Activated CD4-positive, alpha-beta memory T cell treated with anti-CD3 and anti-CD28 coated beads, Interleukin-2, amount 10 ng/mL, durations not matched to agents 7 days and 5 days (primary cell): ENCODE measurements around the gene ZNF414. TPM values are rescaled to one million over a fixed set of nuclear protein-coding genes. Genes with fewer than 3 reads are reported as not detected.
A peak's percentile ranks its signal among the peaks of the same experiment; 100 is the strongest.

ENCODE experiments used
- CTCF ChIA-PET: fragments of 350-600 bp; sonication (Branson Sonifier 250); formaldehyde crosslinking; loops from one replicate; lab custom pipeline; 2021; ENCODE audit warnings: antibody characterized with exemption, inconsistent platforms; lab: Charles Lee
- POLR2A ChIA-PET: fragments of 350-600 bp; sonication (Branson Sonifier 250); formaldehyde crosslinking; loops from one replicate; lab custom pipeline; 2021; ENCODE audit warnings: antibody characterized with exemption; lab: Charles Lee
- DNase-seq: peaks from one replicate; pipeline ENCODE4 v3.0.0-alpha.2; 2020
- H3K27ac Mint-ChIP-seq: one replicate; pipeline ENCODE4 v1.8.0; 2021; ENCODE audit warnings: mild to moderate bottlenecking, mixed read lengths
- H3K27me3 Mint-ChIP-seq: one replicate; pipeline ENCODE4 v1.8.0; 2021; ENCODE audit warnings: mixed read lengths
- H3K36me3 Mint-ChIP-seq: one replicate; pipeline ENCODE4 v1.8.0; 2021; ENCODE audit warnings: low read depth, mixed read lengths
- H3K4me1 Mint-ChIP-seq: one replicate; pipeline ENCODE4 v1.8.0; 2021; ENCODE audit warnings: mixed read lengths
- H3K4me3 Mint-ChIP-seq: one replicate; pipeline ENCODE4 v1.8.0; 2021; ENCODE audit warnings: mild to moderate bottlenecking, mixed read lengths
- H3K9me3 Mint-ChIP-seq: one replicate; pipeline ENCODE4 v1.8.0; 2021; ENCODE audit warnings: mixed read lengths
- total RNA-seq, 2 experiments: library from RNA; stranded (reverse); gene quantifications; one replicate each; pipeline ENCODE4 v1.2.3, GENCODE V29; 2021

The ZNF414 gene
- total RNA-seq, 2 experiments from 2014 or later, result 29.7 to 33.3 TPM

DNA sequence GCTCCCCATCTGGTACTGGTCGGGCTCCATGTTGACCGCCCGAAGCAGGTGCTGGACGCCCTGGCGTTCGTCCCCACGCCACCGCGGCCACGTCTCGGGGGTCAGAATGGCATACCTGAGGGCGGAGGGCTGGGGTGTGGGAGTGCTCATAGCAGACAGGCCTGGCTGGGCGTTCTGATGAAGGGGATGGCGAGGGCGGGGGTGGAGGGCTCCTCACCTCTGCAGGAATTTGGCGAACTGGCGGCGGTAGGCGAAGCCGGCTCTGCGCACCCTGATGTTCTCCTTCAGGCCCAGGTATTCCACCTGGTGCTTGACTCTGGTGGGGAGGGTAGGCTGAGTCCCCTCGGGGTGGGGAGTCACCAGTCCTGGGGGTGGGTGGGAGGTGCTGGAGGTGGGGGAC, 22.3 kb upstream of the ZNF414 start:
- Mint-ChIP-seq H3K27me3 (no peaks in the 10 kb centered on the region), H3K36me3 (peaks cover 67% of the 10 kb centered on the region), H3K4me1 (no peaks in the 10 kb centered on the region), H3K4me3 (no peak overlapping the region), H3K9me3 (no peaks in the 10 kb centered on the region), H3K27ac (no peak overlapping the region)
- no peak for DNase-seq
- ChIA-PET CTCF (no interaction called here), POLR2A (no interaction called here)

DNA sequence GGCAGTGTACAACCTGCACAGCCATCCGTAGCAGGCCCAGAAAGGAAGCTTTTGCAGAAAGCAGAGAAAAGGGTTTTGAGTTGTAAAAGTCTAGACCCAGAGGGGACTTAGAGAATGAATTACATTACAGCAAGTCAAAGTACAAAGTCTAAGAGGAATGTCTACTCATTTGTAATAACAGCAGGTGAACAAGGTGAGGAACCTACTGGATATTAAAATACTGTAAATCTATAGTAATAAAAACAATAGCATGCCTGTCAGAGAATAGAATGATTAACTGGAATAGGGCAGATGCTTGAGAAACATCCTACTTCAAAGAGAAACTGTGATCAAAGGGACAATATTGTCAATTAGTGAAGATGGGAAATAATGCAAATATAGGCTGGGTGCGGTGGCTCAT, 18.3 kb upstream of the ZNF414 start:
- ChIA-PET CTCF (no interaction called here), POLR2A (no interaction called here)
- Mint-ChIP-seq H3K4me3 (no peak overlapping the region), H3K27me3 (no peaks in the 10 kb centered on the region), H3K36me3 (peaks cover 81% of the 10 kb centered on the region), H3K4me1 (peaks cover 2% of the 10 kb centered on the region), H3K27ac (no peak overlapping the region), H3K9me3 (no peaks in the 10 kb centered on the region)
- no peak for DNase-seq

- Mint-ChIP-seq H3K4me1 (peaks cover 2% of the 10 kb centered on the region), H3K36me3 (peaks cover 80% of the 10 kb centered on the region), H3K9me3 (no peaks in the 10 kb centered on the region), H3K4me3 (no peak overlapping the region), H3K27me3 (no peaks in the 10 kb centered on the region), H3K27ac (peak overlapping the region; percentile 31)
- no peak for DNase-seq
- CTCF ChIA-PET, result no interaction called here
- POLR2A ChIA-PET, result interaction anchor here (0.9 to 1.5 kb wide), 5 partner anchors 12 to 46 kb away, joined by 3 to 4 read pairs (median 4); partner anchors contain the start of gene MYO1F
Observed at GRCh38 chr19:8531470-8531869, 17.5 kb upstream of the ZNF414 start.

GRCh38 chr19:8530061-8530679, 16.2 kb upstream of the ZNF414 start:
- DNase-seq, result no peak
- H3K36me3 Mint-ChIP-seq, result peaks cover 68% of the 10 kb centered on the region
- no peak overlapping the region for H3K4me3 Mint-ChIP-seq
- H3K9me3 Mint-ChIP-seq, result no peaks in the 10 kb centered on the region
- POLR2A ChIA-PET, result interaction anchor here (1.5 kb wide), 1 partner anchor 39 kb away, joined by 4 read pairs; no protein-coding TSS in a partner anchor
- CTCF ChIA-PET, result interaction anchor here (0.6 kb wide), 1 partner anchor 11 kb away, joined by 3 read pairs; no protein-coding TSS in a partner anchor
- no peak overlapping the region for H3K27ac Mint-ChIP-seq
- H3K4me1 Mint-ChIP-seq, result peaks cover 2% of the 10 kb centered on the region
- no peaks in the 10 kb centered on the region for H3K27me3 Mint-ChIP-seq

DNA sequence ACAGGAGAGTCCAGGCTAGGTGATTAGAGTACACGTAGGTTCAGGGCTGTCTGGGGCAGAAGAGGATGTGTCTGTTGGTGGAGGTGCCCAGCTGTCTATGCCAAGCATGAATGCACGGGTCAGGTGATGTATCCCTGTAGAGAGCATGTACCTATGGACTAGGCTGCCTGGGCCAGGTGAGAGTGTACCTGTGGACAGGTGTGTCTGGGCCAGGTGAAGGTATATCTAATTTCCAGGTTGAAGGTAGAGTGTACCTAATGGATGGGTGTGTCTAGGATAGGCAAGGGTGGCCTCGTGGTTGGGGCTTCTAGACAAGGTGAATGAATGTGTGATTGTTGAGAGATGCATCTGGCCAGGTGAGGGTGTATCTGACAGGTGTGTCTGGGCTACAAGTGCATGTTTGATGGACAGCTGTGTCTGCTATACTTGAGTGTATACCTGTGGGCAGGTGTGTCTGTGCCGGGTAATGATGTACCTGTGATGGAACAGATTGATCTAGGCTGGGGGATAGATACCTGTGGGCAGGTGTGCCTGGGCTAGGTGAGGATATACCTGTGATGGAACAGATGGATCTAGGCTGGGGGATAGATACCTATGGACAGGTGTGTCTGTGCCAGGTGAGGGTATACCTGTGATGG, 15.5 kb upstream of the ZNF414 start:
- no peak for DNase-seq
- ChIA-PET CTCF (interaction anchor here (1.7 kb wide), 1 partner anchor 43 kb away, joined by 3 read pairs; no protein-coding TSS in a partner anchor), POLR2A (interaction anchor here (1.1 kb wide), 1 partner anchor 91 kb away, joined by 3 read pairs; no protein-coding TSS in a partner anchor)
- Mint-ChIP-seq H3K36me3 (peaks cover 67% of the 10 kb centered on the region), H3K9me3 (no peaks in the 10 kb centered on the region), H3K4me3 (no peak overlapping the region), H3K27me3 (no peaks in the 10 kb centered on the region), H3K27ac (peak overlapping the region; percentile 58), H3K4me1 (peaks cover 2% of the 10 kb centered on the region)

GRCh38 chr19:8528500-8528899, 14.5 kb upstream of the ZNF414 start:
- no peak overlapping the region for H3K27ac Mint-ChIP-seq
- peaks cover 62% of the 10 kb centered on the region for H3K36me3 Mint-ChIP-seq
- DNase-seq, result no peak
- H3K4me1 Mint-ChIP-seq, result peaks cover 2% of the 10 kb centered on the region
- no peak overlapping the region for H3K4me3 Mint-ChIP-seq
- CTCF ChIA-PET, result interaction anchor here (1.3 to 1.7 kb wide), 2 partner anchors 42 to 52 kb away, joined by 3 to 4 read pairs; no protein-coding TSS in a partner anchor
- H3K9me3 Mint-ChIP-seq, result no peaks in the 10 kb centered on the region
- H3K27me3 Mint-ChIP-seq, result no peaks in the 10 kb centered on the region
- POLR2A ChIA-PET, result interaction anchor here (1.1 kb wide), 1 partner anchor 90 kb away, joined by 3 read pairs; no protein-coding TSS in a partner anchor

DNA sequence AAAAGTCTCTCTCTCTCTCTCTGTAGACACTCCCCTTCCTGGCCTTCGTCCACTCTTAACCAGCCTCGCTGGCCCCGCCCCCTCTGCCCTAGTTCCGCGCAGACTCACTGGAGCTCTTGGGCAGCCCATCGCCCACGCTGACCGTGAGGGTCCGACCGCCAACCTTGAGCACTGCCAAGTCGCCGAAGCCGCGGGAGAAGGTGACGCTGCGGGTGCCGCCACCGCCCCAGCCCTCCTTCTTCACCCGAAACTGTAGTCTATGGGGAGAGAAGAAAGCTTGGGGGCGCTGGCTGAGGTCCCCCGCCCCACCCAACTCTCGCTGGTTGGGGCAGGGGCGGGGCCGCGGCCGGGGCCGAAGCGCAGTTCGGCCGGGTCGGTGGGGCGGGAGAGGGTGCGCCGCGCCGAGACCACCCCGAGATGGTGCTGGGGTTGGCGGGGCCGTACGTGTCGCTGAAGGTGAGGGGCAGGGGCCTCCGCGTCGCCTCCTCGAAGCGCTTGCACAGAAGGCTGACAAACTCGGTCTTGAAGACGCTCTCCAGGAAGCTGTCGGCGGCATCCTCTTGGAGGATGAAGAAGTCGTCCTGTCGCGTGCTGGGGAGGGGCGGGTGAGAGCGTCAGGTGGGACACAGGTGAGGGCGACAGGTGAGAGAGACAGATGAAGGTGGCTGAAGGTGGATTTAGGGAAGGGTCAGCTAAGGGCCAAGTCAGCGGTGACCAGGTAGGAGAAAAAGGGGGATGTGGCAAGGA, 12.6 kb upstream of the ZNF414 start:
- Mint-ChIP-seq H3K36me3 (peaks cover 55% of the 10 kb centered on the region), H3K27ac (peak overlapping the region; percentile 31), H3K27me3 (no peaks in the 10 kb centered on the region), H3K4me1 (peaks cover 2% of the 10 kb centered on the region), H3K9me3 (no peaks in the 10 kb centered on the region), H3K4me3 (no peak overlapping the region)
- ChIA-PET CTCF (no interaction called here), POLR2A (interaction anchor here (0.6 kb wide), 1 partner anchor 52 kb away, joined by 3 read pairs; no protein-coding TSS in a partner anchor)
- DNase-seq, result no peak

GRCh38 chr19:8525401-8525684, 11.4 kb upstream of the ZNF414 start:
- no peak for DNase-seq
- no peak overlapping the region for H3K27ac Mint-ChIP-seq
- H3K36me3 Mint-ChIP-seq, result peaks cover 58% of the 10 kb centered on the region
- ChIA-PET CTCF (interaction anchor here (1.1 kb wide), 1 partner anchor 38 kb away, joined by 3 read pairs; no protein-coding TSS in a partner anchor), POLR2A (interaction anchor here (1.2 kb wide), 1 partner anchor 80 kb away, joined by 3 read pairs; no protein-coding TSS in a partner anchor)
- peaks cover 8% of the 10 kb centered on the region for H3K4me1 Mint-ChIP-seq
- no peak overlapping the region for H3K4me3 Mint-ChIP-seq
- H3K27me3 Mint-ChIP-seq, result no peaks in the 10 kb centered on the region
- no peaks in the 10 kb centered on the region for H3K9me3 Mint-ChIP-seq

- H3K27me3 Mint-ChIP-seq, result no peaks in the 10 kb centered on the region
- H3K4me1 Mint-ChIP-seq, result peaks cover 52% of the 10 kb centered on the region
- no peak overlapping the region for H3K4me3 Mint-ChIP-seq
- DNase-seq, result no peak
- ChIA-PET CTCF (interaction anchor here (0.6 to 3.0 kb wide), 7 partner anchors 11 to 369 kb away, joined by 3 to 11 read pairs (median 3); no protein-coding TSS in a partner anchor), POLR2A (interaction anchor here (0.6 to 8.1 kb wide), 8 partner anchors 10 to 106 kb away, joined by 3 to 104 read pairs (median 4); partner anchors contain the start of genes MARCHF2 and MYO1F)
- peaks cover 43% of the 10 kb centered on the region for H3K36me3 Mint-ChIP-seq
- no peaks in the 10 kb centered on the region for H3K9me3 Mint-ChIP-seq
- peak overlapping the region; percentile 67 for H3K27ac Mint-ChIP-seq
Observed at GRCh38 chr19:8519388-8519787, 5.4 kb upstream of the ZNF414 start.

GRCh38 chr19:8518536-8518935, 4.6 kb upstream of the ZNF414 start:
- Mint-ChIP-seq H3K4me3 (peak overlapping the region; percentile 40), H3K9me3 (no peaks in the 10 kb centered on the region), H3K27me3 (no peaks in the 10 kb centered on the region), H3K27ac (peak overlapping the region; percentile 98), H3K4me1 (peaks cover 56% of the 10 kb centered on the region), H3K36me3 (peaks cover 46% of the 10 kb centered on the region)
- ChIA-PET POLR2A (interaction anchor here (0.8 to 8.1 kb wide), 7 partner anchors 13 to 105 kb away, joined by 3 to 104 read pairs (median 6); partner anchors contain the start of genes MARCHF2 and MYO1F), CTCF (interaction anchor here (0.6 to 3.0 kb wide), 8 partner anchors 27 to 368 kb away, joined by 3 to 11 read pairs (median 4); no protein-coding TSS in a partner anchor)
- no peak for DNase-seq

- Mint-ChIP-seq H3K27me3 (no peaks in the 10 kb centered on the region), H3K36me3 (peaks cover 48% of the 10 kb centered on the region), H3K27ac (peak overlapping the region; percentile 98), H3K9me3 (no peaks in the 10 kb centered on the region), H3K4me3 (peak overlapping the region; percentile 67), H3K4me1 (peaks cover 62% of the 10 kb centered on the region)
- DNase-seq, result peak; percentile 78
- CTCF ChIA-PET, result interaction anchor here (0.7 to 3.0 kb wide), 5 partner anchors 30 to 63 kb away, joined by 3 to 11 read pairs (median 4); no protein-coding TSS in a partner anchor
- POLR2A ChIA-PET, result interaction anchor here (0.7 to 8.1 kb wide), 7 partner anchors 27 to 104 kb away, joined by 3 to 104 read pairs (median 11); partner anchors contain the start of genes HNRNPM, MARCHF2 and MYO1F
Observed at GRCh38 chr19:8517551-8518442, 3.8 kb upstream of the ZNF414 start.
